ENCODE data around the gene P4HB.

P4HB gene

GRCh38 chr17:81810892-81811704, 49.2 kb downstream of the P4HB start:
- no peak for DNase-seq (ENCODE audit: low read depth)

- no peak for DNase-seq (ENCODE audit: low read depth)
Observed at GRCh38 chr17:81810476-81810875, 49.9 kb downstream of the P4HB start.

- DNase-seq (ENCODE audit: low read depth): no peak
Observed at GRCh38 chr17:81809556-81809998, 50.8 kb downstream of the P4HB start.

GRCh38 chr17:81808778-81809555, 51.4 kb downstream of the P4HB start:
- DNase-seq (ENCODE audit: low read depth): no peak

- no peak for DNase-seq (ENCODE audit: low read depth)
Observed at GRCh38 chr17:81807839-81808238, 52.5 kb downstream of the P4HB start.

- no peak for DNase-seq (ENCODE audit: low read depth)
Observed at GRCh38 chr17:81807210-81807719, 53.1 kb downstream of the P4HB start.

- DNase-seq (ENCODE audit: low read depth): no peak
Observed at GRCh38 chr17:81806461-81807209, 53.7 kb downstream of the P4HB start.

- no peak for DNase-seq (ENCODE audit: low read depth)
Observed at GRCh38 chr17:81805707-81806460, 54.5 kb downstream of the P4HB start.

GRCh38 chr17:81804559-81805399, 55.6 kb downstream of the P4HB start:
- no peak for DNase-seq (ENCODE audit: low read depth)

- no peak for DNase-seq (ENCODE audit: low read depth)
Observed at GRCh38 chr17:81803728-81804558, 56.4 kb downstream of the P4HB start, which contains the start of gene GCGR. Gene GCGR, plus strand, starts transcription at chr17:81804150. Its CDS starts 4,869 bp downstream, at chr17:81809019.

GRCh38 chr17:81802856-81803643, 57.3 kb downstream of the P4HB start:
- no peak for DNase-seq (ENCODE audit: low read depth)

GRCh38 chr17:81802048-81802758, 58.1 kb downstream of the P4HB start:
- no peak for DNase-seq (ENCODE audit: low read depth)

- no peak for DNase-seq (ENCODE audit: low read depth)
Observed at GRCh38 chr17:81801327-81801726, 59.0 kb downstream of the P4HB start.

GRCh38 chr17:81794509-81794908, 65.8 kb downstream of the P4HB start:
- DNase-seq (ENCODE audit: low read depth): no peak

- no peak for DNase-seq (ENCODE audit: low read depth)
Observed at GRCh38 chr17:81794074-81794476, 66.3 kb downstream of the P4HB start.
